Calu3 (cell line): ENCODE data around the gene CDC42EP1. TPM values are rescaled to one million over a fixed set of nuclear protein-coding genes. Genes with fewer than 3 reads are reported as not detected.
A peak's percentile ranks its signal among the peaks of the same experiment; 100 is the strongest.
"Not testable (repeated sequence)": the region's sequence is repeated elsewhere in the genome, so short reads cannot be mapped to it uniquely, and the experiment has no call there.

Source experiments
- BruUV-seq: library from RNA; stranded (reverse); fragments of 400-500 nt; replicated peaks from 2 replicates; lab custom pipeline; 2021; lab: Mats Ljungman, UMichigan
- CTCF ChIA-PET: fragments of 300-600 bp; sonication (Branson Sonifier 250); formaldehyde crosslinking; loops from one replicate; lab custom pipeline; 2022; ENCODE audit warnings: antibody characterized with exemption; lab: Charles Lee
- DNase-seq: peaks from one replicate; pipeline ENCODE4 v3.0.0; 2022
- H3K27ac Mint-ChIP-seq: one replicate; pipeline ENCODE4 v1.8.0; 2022; ENCODE audit warnings: mixed read lengths; ENCODE audit not compliant: unreplicated experiment
- H3K27me3 Mint-ChIP-seq: one replicate; pipeline ENCODE4 v1.8.0; 2022; ENCODE audit warnings: mixed read lengths; ENCODE audit not compliant: unreplicated experiment
- H3K36me3 Mint-ChIP-seq: one replicate; pipeline ENCODE4 v1.8.0; 2022; ENCODE audit warnings: mild to moderate bottlenecking, moderate library complexity, mixed read lengths; ENCODE audit not compliant: insufficient read depth, unreplicated experiment
- H3K4me1 Mint-ChIP-seq: one replicate; pipeline ENCODE4 v1.8.0; 2022; ENCODE audit warnings: mild to moderate bottlenecking, low read depth, mixed read lengths; ENCODE audit not compliant: unreplicated experiment
- H3K4me3 Mint-ChIP-seq: one replicate; pipeline ENCODE4 v1.8.0; 2022; ENCODE audit warnings: mild to moderate bottlenecking, low read depth, moderate library complexity, mixed read lengths; ENCODE audit not compliant: unreplicated experiment
- H3K9me3 Mint-ChIP-seq: one replicate; pipeline ENCODE4 v1.8.0; 2022; ENCODE audit warnings: low read depth, mixed read lengths; ENCODE audit not compliant: unreplicated experiment
- CTCF ChIP-seq: fragments of 200-600 bp; IDR thresholded peaks from one replicate; pipeline ENCODE4 v1.8.0; 2022; ENCODE audit warnings: antibody characterized with exemption; ENCODE audit not compliant: unreplicated experiment
- intact Hi-C: fragments of 100-400 bp; cut with micrococcal nuclease; formaldehyde crosslinking; loops from one replicate; pipeline ENCODE4 v1.10.0; 2022; ENCODE audit not compliant: unreplicated experiment
- total RNA-seq: library from RNA; stranded (reverse); gene quantifications from 2 replicates; pipeline ENCODE4 v1.2.3, GENCODE V29; 2022

Gene CDC42EP1
- total RNA-seq, 1 experiment from 2014 or later, result 162 TPM

GRCh38 chr22:37609240-37610152 lies 49.2 kb downstream of the CDC42EP1 start:
- intact Hi-C loops, result no loop called here
- Mint-ChIP-seq H3K9me3 (no peaks in the 10 kb centered on the region), H3K27ac (peak overlapping the region; percentile 78), H3K27me3 (no peaks in the 10 kb centered on the region), H3K4me1 (peaks cover 10% of the 10 kb centered on the region), H3K4me3 (peak overlapping the region; percentile 89), H3K36me3 (peaks cover 49% of the 10 kb centered on the region)
- TF ChIP-seq CTCF, result no peak
- no peak for DNase-seq
- TSS peak; percentile 32 for BruUV-seq
- CTCF ChIA-PET, result interaction anchor here (0.7 to 3.2 kb wide), 7 partner anchors 12 to 198 kb away, joined by 3 to 38 read pairs (median 4); partner anchors contain the start of gene GCAT

- H3K9me3 Mint-ChIP-seq, DNase-seq, CTCF ChIA-PET, H3K27ac Mint-ChIP-seq, intact Hi-C loops, BruUV-seq, H3K27me3 Mint-ChIP-seq: not testable (repeated sequence)
- peak overlapping the region; percentile 89 for H3K4me3 Mint-ChIP-seq
- H3K36me3 Mint-ChIP-seq, result peaks cover 53% of the 10 kb centered on the region
- H3K4me1 Mint-ChIP-seq, result peaks cover 10% of the 10 kb centered on the region
These were observed 49.8 kb downstream of the CDC42EP1 start for GRCh38 chr22:37610153-37610475.

- no peak for DNase-seq
- BruUV-seq, result no TSS peak
- H3K4me3 Mint-ChIP-seq, result peak overlapping the region; percentile 89
- no peak overlapping the region for H3K27ac Mint-ChIP-seq
- intact Hi-C loops, result no loop called here
- no peak for TF ChIP-seq CTCF
- H3K36me3 Mint-ChIP-seq, result peaks cover 53% of the 10 kb centered on the region
- H3K4me1 Mint-ChIP-seq, result peaks cover 6% of the 10 kb centered on the region
- CTCF ChIA-PET, result no interaction called here
- no peaks in the 10 kb centered on the region for H3K27me3 Mint-ChIP-seq
- H3K9me3 Mint-ChIP-seq, result no peaks in the 10 kb centered on the region
These were observed 50.3 kb downstream of the CDC42EP1 start for GRCh38 chr22:37610480-37611129.

GRCh38 chr22:37611207-37611606 lies 50.9 kb downstream of the CDC42EP1 start:
- no peaks in the 10 kb centered on the region for H3K27me3 Mint-ChIP-seq
- no peaks in the 10 kb centered on the region for H3K4me1 Mint-ChIP-seq
- peaks cover 53% of the 10 kb centered on the region for H3K36me3 Mint-ChIP-seq
- H3K4me3 Mint-ChIP-seq, result no peak overlapping the region
- no peak overlapping the region for H3K27ac Mint-ChIP-seq
- DNase-seq, result no peak
- intact Hi-C loops, result no loop called here
- TF ChIP-seq CTCF, result no peak
- CTCF ChIA-PET, result no interaction called here
- no peaks in the 10 kb centered on the region for H3K9me3 Mint-ChIP-seq
- no TSS peak for BruUV-seq
